HUES64 (cell line): Measurements from ENCODE around the gene COLGALT1. TPM values are rescaled to one million over a fixed set of nuclear protein-coding genes. Genes with fewer than 3 reads are reported as not detected.
A peak's percentile ranks its signal among the peaks of the same experiment; 100 is the strongest.
"Not testable (repeated sequence)": the region's sequence is repeated elsewhere in the genome, so short reads cannot be mapped to it uniquely, and the experiment has no call there.

ENCODE experiments used
- H3K27ac ChIP-seq: 2 replicates; pipeline ENCODE4 v1.7.0; 2013; ENCODE audit warnings: low read depth, low read length, inconsistent platforms
- H3K27me3 ChIP-seq: 2 replicates; pipeline ENCODE4 v1.6.1; 2013; ENCODE audit warnings: mild to moderate bottlenecking, low read length; ENCODE audit not compliant: insufficient read depth
- H3K36me3 ChIP-seq: 2 replicates; pipeline ENCODE4 v1.6.1; 2013; ENCODE audit warnings: mild to moderate bottlenecking, low read length; ENCODE audit not compliant: insufficient read depth
- H3K4me1 ChIP-seq: 2 replicates; pipeline ENCODE4 v1.6.1; 2013; ENCODE audit warnings: mild to moderate bottlenecking, low read length, moderate library complexity; ENCODE audit not compliant: insufficient read depth
- H3K4me3 ChIP-seq: 2 replicates; pipeline ENCODE4 v1.5.1; 2013; ENCODE audit warnings: mild to moderate bottlenecking, low read length, moderate library complexity
- H3K9ac ChIP-seq: 2 replicates; pipeline ENCODE4 v1.6.1; 2013; ENCODE audit warnings: mild to moderate bottlenecking, low read depth, low read length
- H3K9me3 ChIP-seq: 2 replicates; pipeline ENCODE4 v1.6.1; 2013; ENCODE audit warnings: low read depth, low read length; ENCODE audit not compliant: insufficient read depth
- WGBS: fragments of 150-250, 120-280 bp; methylation state at CpG from one replicate; pipeline ENCODE4 v1.1.7; 2013; ENCODE audit warnings: missing lambda C conversion rate; 5-methylcytosine and 5-hydroxymethylcytosine counted together
- polyA plus RNA-seq, 2 experiments: library from polyadenylated mRNA; stranded (reverse); fragments of 50-300 nt; gene quantifications; one replicate each; pipeline ENCODE4 v1.2.3, GENCODE V29; 2013

COLGALT1 gene
- 36.6 TPM for polyA plus RNA-seq (2013, experiment 1 of 2)
- polyA plus RNA-seq (2013, experiment 2 of 2) = 37.9 TPM

DNA sequence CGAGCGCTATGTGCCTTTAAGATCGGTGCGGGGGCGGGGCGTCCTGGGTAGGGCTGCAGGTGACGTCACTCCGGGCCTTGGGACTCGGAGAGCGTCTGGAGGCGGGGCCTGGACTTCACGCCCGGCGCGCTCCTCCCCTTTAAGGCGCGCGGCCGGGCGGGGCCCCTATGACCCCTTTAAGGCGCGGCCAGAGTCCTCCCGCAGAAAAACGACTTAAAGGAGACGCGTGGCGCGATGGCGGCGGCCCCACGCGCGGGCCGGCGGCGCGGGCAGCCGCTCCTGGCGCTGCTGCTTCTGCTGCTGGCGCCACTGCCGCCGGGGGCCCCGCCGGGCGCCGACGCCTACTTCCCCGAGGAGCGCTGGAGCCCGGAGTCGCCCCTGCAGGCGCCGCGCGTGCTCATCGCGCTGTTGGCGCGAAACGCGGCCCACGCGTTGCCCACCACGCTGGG is at the start of gene COLGALT1:
COLGALT1 (plus strand) TSS at position 170 of the 449 bp plus-strand sequence; CDS start at position 235, 65 bp downstream.
- WGBS = under 1% methylated on average over 64 of the region's 64 CpGs
- peaks cover 5% of the 10 kb centered on the region; the same call in 1 of the 2 replicates for H3K4me1 ChIP-seq
- peaks cover 15% of the 10 kb centered on the region for H3K36me3 ChIP-seq
- peak within 1 kb of the TSS; percentile 78 for H3K9ac ChIP-seq
- H3K4me3 ChIP-seq = peak within 1 kb of the TSS; percentile 92
- H3K27ac ChIP-seq = no peak within 1 kb of the TSS
- no peaks in the 10 kb centered on the region for H3K9me3 ChIP-seq
- H3K27me3 ChIP-seq = no peaks in the 10 kb centered on the region

- no peak overlapping the region for H3K27ac ChIP-seq
- 88% methylated on average over 9 of the region's 9 CpGs for WGBS
- H3K36me3 ChIP-seq = no peaks in the 10 kb centered on the region
- no peak overlapping the region for H3K9ac ChIP-seq
- no peaks in the 10 kb centered on the region for H3K4me1 ChIP-seq
- no peaks in the 10 kb centered on the region for H3K27me3 ChIP-seq
- no peaks in the 10 kb centered on the region for H3K9me3 ChIP-seq
- H3K4me3 ChIP-seq = no peak overlapping the region
Observed at GRCh38 chr19:17506745-17507144, 48.7 kb upstream of the COLGALT1 start.

GRCh38 chr19:17508558-17508933 is 46.9 kb upstream of the COLGALT1 start:
- not testable (repeated sequence) for H3K36me3 ChIP-seq, H3K9ac ChIP-seq, H3K4me3 ChIP-seq, H3K27me3 ChIP-seq, H3K27ac ChIP-seq, H3K4me1 ChIP-seq, H3K9me3 ChIP-seq
- 93% methylated on average over 3 of the region's 3 CpGs for WGBS

DNA sequence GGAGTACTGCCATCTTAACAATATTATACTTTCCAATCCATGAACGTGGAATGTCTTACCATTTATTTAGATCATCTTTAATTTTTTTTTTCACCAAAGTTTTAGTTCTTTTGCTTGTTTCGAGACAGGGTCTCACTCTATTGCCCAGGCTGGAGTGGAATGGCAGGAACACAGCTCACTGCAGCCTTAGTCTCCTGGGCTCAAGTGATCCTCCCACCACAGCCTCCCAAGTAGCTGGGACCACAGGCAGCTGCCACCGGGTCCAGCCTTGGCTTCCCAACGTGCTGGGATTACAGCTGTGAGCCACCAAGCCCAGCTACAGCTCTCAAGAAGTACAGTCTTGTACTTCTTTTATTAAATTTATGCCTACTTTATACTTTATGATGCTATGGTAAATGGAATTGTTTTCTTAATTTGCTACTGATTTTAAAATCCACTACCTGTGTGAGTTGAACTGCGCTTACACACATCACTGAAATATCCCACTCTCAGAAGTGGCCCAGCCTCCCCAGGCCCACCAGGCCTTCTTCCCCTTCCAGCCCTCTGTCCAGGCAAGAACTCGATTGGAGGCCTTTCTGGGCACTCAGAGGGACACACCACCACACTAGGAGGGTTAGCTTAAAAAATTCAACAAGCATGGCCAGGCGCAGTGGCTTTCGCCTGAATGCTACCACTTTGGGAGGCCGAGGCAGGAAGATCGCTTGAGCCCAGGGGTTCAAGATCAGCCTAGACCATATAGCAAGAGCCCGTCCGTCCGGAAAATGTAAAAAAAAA is 45.0 kb upstream of the COLGALT1 start:
- Histone ChIP-seq H3K4me1 (no peaks in the 10 kb centered on the region), H3K4me3 (peak overlapping the region; percentile 79), H3K9ac (peak overlapping the region; percentile 91), H3K27me3 (no peaks in the 10 kb centered on the region), H3K9me3 (no peaks in the 10 kb centered on the region), H3K36me3 (no peaks in the 10 kb centered on the region), H3K27ac (peak overlapping the region; percentile 97; the same call in 1 of the 2 replicates)
- 80% methylated on average over 13 of the region's 13 CpGs for WGBS

DNA sequence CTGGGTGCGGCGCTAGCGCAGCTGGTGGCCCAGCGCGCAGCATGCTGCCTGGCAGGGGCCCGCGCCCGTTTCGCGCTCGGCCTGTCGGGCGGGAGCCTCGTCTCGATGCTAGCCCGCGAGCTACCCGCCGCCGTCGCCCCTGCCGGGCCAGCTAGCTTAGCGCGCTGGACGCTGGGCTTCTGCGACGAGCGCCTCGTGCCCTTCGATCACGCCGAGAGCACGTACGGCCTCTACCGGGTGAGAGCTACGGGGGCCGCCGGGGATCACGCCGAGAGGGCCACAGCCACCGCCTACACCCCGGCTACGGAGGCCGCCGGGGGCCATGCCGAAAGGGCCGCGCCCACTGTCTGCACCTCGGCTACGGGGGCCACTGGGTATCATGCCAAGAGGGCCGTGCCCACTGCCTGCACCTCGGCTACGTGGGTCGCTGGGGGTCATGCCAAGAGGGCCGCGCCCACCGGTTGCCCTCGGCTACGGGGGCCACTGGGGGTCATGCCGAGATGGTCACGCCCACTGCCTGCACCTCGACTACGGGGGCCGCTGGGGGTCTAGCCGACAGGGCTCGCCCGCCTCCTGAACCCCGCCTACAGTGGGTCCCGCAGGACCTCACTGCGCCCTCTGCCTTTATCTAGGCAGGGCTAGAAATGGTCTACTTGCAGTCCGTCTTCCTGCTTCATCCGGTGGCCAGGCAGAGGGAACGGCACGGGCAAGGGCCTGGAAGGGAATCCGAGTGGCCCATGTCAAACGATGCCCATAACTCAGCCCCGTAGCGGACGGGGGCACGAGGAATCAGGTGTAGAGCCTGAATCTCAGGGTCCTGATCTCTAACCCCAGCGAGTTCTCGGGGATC is 43.5 kb upstream of the COLGALT1 start:
- H3K27ac ChIP-seq = peak overlapping the region; percentile 97
- no peaks in the 10 kb centered on the region for H3K4me1 ChIP-seq
- peak overlapping the region; percentile 91 for H3K9ac ChIP-seq
- peak overlapping the region; percentile 79 for H3K4me3 ChIP-seq
- H3K9me3 ChIP-seq = no peaks in the 10 kb centered on the region
- no peaks in the 10 kb centered on the region for H3K27me3 ChIP-seq
- WGBS = 2% methylated on average over 82 of the region's 82 CpGs
- peaks cover 7% of the 10 kb centered on the region; the same call in 1 of the 2 replicates for H3K36me3 ChIP-seq

GRCh38 chr19:17512574-17512939 is 42.9 kb upstream of the COLGALT1 start:
- Histone ChIP-seq H3K36me3 (peaks cover 13% of the 10 kb centered on the region), H3K4me3 (peak overlapping the region; percentile 79), H3K9me3 (peaks cover 5% of the 10 kb centered on the region), H3K27ac (peak overlapping the region; percentile 97; the same call in 1 of the 2 replicates), H3K4me1 (no peaks in the 10 kb centered on the region), H3K27me3 (no peaks in the 10 kb centered on the region), H3K9ac (peak overlapping the region; percentile 91)
- WGBS = 69% methylated on average over 9 of the region's 9 CpGs

DNA sequence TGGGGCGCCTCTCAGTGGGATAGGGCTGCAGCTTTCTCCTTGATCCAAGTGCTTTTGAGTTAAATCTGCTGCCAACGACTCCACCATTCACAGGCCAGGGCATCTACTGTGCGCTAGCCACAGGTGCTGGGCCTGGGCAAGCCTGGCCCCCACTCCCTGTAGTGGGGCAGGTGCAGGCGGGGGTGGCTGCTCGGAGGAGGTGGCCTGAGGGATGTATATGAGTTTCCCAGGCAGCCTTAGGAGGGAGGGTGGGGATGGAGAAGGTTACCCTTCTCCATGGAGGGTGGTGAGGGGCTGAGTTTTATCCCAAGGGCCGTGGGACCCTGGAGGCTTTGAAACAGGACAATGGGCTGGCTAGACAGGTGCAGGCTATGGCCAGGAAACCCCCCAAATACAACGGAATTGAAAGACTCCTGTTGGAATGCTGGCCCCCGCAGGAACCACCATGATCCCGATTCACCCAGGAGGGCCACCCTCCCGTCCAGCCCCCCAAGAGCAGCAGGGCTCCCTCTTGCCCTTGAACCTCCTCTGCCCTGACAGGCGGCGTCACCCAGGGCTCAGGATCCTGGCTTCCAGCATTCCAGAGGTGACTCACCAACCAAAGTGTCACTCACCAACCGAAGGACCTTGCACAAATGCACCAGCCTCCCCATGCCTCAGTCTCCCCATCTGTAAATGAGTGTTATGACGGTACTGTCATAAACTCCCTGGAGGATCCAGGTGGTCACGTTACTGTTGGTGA is 39.9 kb upstream of the COLGALT1 start:
- H3K27ac ChIP-seq = no peak overlapping the region
- no peaks in the 10 kb centered on the region for H3K27me3 ChIP-seq
- H3K9me3 ChIP-seq = peaks cover 12% of the 10 kb centered on the region
- no peaks in the 10 kb centered on the region for H3K4me1 ChIP-seq
- no peak overlapping the region for H3K9ac ChIP-seq
- WGBS = 92% methylated on average over 15 of the region's 15 CpGs
- H3K4me3 ChIP-seq = no peak overlapping the region
- H3K36me3 ChIP-seq = peaks cover 27% of the 10 kb centered on the region

GRCh38 chr19:17517898-17518297 is 37.6 kb upstream of the COLGALT1 start:
- Histone ChIP-seq H3K27me3 (no peaks in the 10 kb centered on the region), H3K4me3 (no peak overlapping the region), H3K9me3 (peaks cover 12% of the 10 kb centered on the region), H3K4me1 (no peaks in the 10 kb centered on the region), H3K9ac (no peak overlapping the region), H3K36me3 (peaks cover 27% of the 10 kb centered on the region), H3K27ac (no peak overlapping the region)
- WGBS = 89% methylated on average over 1 of the region's 1 CpG

DNA sequence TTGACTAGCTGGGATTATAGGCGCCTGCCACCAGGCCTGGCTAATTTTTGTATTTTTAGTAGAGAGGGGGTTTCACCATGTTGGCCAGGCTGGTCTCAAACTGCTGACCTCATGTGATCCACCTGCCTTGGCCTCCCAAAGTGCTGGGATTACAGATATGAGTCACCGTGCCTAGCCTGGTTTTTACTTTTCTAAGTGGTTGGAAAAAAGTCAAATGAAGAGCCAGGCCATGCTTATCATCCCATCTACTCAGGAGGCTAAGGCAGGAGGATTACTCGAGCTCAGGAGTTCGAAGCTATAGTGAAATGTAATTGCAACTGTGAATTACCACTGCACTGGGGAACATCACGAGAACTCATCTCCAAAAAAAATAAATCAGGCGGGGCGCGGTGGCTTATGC is 36.8 kb upstream of the COLGALT1 start:
- WGBS = 96% methylated on average over 8 of the region's 8 CpGs
- H3K27me3 ChIP-seq, H3K4me3 ChIP-seq, H3K27ac ChIP-seq, H3K4me1 ChIP-seq, H3K9ac ChIP-seq: not testable (repeated sequence)
- H3K9me3 ChIP-seq = peaks cover 12% of the 10 kb centered on the region
- H3K36me3 ChIP-seq = peaks cover 27% of the 10 kb centered on the region

- Histone ChIP-seq H3K9ac (no peak overlapping the region), H3K36me3 (peaks cover 27% of the 10 kb centered on the region), H3K4me3 (no peak overlapping the region), H3K4me1 (no peaks in the 10 kb centered on the region), H3K9me3 (peaks cover 12% of the 10 kb centered on the region), H3K27me3 (no peaks in the 10 kb centered on the region), H3K27ac (no peak overlapping the region)
- 94% methylated on average over 9 of the region's 9 CpGs for WGBS
Observed at GRCh38 chr19:17519967-17520366, 35.5 kb upstream of the COLGALT1 start.
